Urothelium cell line (cell line): ENCODE results near the gene SEMA4G.
A peak's percentile ranks its signal among the peaks of the same experiment; 100 is the strongest.

ENCODE experiments used
- DNase-seq: peaks from one replicate; pipeline ENCODE4 v3.0.0; 2011; ENCODE audit warnings: low spot score, mixed read lengths
- FAIRE-seq: peaks from 2 replicates; lab custom pipeline; 2011; peaks lifted over from hg19 to GRCh38; lab: Jason Lieb, UNC

SEMA4G gene

GRCh38 chr10:100969187-100970075 is at the start of gene SEMA4G:
Gene SEMA4G (plus strand): TSS chr10:100969504. CDS start chr10:100972913, 3,409 bp downstream.
- DNase-seq (peak; percentile 76), FAIRE-seq (no peak)

DNA sequence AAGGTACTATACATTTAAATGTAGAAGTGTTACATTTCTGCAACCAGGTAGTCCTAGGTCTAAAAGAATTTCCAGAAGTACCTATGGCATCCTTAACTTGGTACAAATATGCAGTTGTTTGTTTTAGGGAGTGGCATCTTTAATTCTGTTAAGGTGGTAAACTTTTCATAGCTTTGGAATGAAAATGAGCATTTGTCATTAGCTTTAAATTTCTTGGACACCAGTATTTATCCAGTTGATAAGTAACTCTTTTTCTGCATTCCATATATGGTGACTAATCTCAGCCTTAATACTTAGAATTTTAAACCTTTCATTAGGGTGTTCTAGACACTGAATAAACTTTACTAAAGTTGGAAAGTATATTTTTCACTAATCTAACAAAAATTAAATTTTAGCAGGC is 45.7 kb upstream of the SEMA4G start:
- FAIRE-seq (no peak), DNase-seq (no peak)

GRCh38 chr10:100927266-100927665 is 42.0 kb upstream of the SEMA4G start:
- FAIRE-seq: no peak
- no peak for DNase-seq

- DNase-seq: no peak
- FAIRE-seq: no peak
Observed at GRCh38 chr10:100928039-100928438, 41.3 kb upstream of the SEMA4G start.

- FAIRE-seq: no peak
- no peak for DNase-seq
Observed at GRCh38 chr10:100930368-100930767, 38.9 kb upstream of the SEMA4G start.

DNA sequence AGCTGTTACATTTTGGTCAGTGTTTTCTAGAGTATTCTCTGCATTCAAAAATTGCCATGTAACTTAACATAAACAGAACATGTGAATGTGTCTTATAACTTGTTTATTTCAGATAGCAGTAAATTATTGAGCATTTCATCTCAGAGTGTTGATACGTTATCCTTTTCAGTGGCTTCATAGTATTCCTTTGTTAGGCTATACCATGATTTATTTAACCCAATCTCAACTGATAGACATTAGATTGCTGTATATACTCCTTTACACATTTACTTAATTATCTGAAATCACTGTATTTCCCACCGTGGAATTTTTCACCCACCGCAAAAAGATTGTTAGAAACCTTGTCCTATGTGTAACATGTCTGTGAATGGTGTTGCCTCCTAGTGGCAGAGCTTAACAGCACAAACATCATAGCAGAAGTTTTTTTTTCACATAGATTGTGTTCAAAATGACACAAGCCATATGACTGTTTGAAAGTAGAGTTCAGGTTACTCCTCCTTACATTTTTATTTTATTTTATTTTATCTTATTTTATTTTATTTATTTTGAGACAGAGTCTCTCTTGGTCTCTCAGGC is 35.1 kb upstream of the SEMA4G start:
- no peak for FAIRE-seq
- DNase-seq: peak; percentile 12

- no peak for FAIRE-seq
- no peak for DNase-seq
Observed at GRCh38 chr10:100939763-100940344, 29.4 kb upstream of the SEMA4G start.

DNA sequence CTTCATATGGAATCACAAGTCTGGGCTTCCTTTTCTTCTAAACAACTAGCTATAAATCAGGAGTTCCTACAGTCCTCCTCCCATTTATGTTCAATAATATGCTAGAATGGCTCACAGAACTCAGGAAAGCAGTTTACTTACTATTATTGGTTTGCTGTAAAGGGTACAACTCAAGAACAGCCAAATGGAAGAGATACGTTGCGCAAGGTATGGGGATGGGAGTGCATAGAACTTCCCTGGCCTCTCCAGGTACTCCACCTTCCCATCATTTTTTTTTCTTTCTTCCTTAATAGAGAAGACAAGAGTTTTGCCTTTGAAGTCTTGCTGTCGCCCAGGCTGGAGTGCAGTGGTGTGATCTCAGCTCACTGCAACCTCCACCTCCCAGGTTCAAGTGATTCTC is 27.1 kb upstream of the SEMA4G start:
- no peak for FAIRE-seq

GRCh38 chr10:100943508-100943907 is 25.8 kb upstream of the SEMA4G start:
- FAIRE-seq: no peak
- DNase-seq: no peak

More for the DNA sequence above, 27.1 kb upstream of the SEMA4G start:
- DNase-seq: no peak

DNA sequence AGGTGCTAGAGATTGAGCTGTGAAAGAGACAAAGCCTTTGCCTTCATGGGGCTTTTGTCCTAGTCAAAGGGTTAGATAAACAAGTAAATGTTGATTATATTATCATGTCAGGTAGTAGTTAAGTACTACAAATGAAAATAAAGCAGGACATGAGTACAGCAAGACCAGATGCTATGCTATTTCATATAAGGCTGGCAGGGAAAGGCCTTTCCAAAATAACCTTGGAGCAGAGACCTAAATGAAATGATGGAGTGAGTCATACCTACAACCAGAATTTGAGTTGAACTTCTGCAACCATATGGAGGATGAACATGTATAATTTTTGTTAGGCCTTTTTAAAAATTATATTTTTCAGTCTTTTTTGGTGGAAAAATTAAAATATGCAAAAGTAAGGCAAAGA is 23.6 kb upstream of the SEMA4G start:
- DNase-seq: no peak
- no peak for FAIRE-seq

- DNase-seq (no peak), FAIRE-seq (no peak)
Observed at GRCh38 chr10:100948916-100949315, 20.4 kb upstream of the SEMA4G start.

DNA sequence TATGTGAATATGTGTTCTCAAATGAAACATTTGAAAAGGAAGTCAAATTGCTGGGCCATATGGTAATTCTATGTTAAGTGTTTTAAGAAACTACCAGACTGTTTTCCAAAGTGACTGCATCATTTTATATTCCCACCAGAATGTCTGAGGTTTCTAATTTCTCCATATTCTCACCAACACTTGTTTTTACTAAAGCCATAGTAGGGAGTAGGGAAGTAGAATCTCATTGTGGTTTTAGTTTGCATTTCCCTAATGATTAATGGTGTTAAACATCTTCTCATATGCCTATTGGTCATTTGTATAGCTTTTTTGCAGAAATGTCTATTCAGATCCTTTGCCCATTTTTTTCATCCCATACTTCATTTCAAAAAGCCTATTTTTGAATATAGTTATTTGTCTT is 9.1 kb upstream of the SEMA4G start:
- no peak for FAIRE-seq
- DNase-seq: no peak

DNA sequence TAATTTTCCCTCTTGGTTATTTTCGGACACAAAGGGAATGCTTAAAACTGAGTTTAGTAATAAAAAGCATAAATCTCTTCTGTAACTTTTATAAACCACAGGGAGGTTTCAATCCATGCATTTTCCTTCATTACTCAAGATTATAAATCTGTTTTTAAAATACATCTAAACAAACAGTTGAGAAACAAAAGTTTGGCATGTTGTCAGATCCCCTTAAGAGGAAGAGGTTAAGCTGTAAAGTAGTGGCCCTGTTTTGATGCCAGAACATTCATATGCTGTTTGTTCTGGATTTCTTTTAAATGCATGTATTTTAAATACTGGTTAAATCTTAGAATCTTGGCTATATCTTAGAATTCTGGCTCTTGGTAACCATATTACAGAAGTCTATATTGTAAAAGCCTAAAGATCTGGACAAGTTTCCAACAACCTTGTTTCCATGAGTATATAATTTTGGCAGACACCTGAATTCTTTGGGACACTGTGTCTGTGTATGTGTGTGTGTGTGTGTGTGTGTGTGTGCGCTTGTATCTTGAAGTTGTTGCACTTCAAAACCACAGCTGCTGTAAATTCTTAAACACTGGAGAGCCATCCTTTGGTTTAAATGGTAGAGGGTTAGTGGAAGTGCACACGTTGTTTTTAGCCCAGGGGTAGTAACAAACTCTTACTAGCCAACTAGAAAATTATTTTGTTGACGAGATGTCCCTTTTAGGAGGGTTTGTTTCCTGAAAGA is 6.8 kb upstream of the SEMA4G start:
- no peak for DNase-seq
- FAIRE-seq: no peak

- FAIRE-seq: no peak
- DNase-seq: no peak
Observed at GRCh38 chr10:100963826-100964225, 5.5 kb upstream of the SEMA4G start.

DNA sequence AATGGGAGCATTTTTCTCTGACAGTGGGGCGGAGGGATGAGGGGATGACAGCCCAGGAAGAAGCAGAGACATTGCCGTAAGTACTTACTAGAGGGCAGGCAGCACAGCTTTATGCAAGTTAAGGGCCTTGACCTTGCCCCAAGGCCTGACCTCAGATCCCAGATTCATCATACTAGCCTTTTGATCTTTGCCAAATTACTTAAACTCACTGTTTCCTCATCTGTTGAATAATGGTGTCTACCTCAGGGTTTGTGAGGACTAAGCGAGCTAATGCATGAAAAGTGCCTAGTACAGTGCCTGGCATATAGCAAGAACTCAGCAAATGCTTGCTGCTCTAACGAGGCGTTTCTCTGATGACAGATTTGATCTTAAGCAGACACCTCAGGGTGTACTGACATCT is 3.5 kb upstream of the SEMA4G start:
- DNase-seq (no peak), FAIRE-seq (no peak)

GRCh38 chr10:100966887-100967286 is 2.4 kb upstream of the SEMA4G start:
- DNase-seq (no peak), FAIRE-seq (no peak)

DNA sequence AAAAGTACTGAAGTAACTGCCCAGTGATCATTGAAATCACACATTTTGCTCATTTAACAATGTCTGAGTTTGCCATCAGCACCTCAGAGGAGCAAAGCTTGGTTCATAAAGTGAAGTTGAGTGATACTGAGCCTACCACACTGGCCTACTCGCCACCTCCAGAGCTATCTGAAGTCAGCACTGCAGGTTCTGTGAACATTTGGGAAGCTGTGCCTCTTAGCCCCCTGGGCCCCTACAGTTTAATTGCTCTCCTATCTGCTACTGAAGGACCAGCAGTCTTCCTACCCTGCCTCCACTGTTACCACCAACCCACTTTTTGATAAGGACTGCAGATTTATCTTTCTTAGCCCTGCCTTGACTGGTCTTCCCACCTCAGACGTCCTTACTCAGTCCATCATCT is 2.0 kb upstream of the SEMA4G start:
- FAIRE-seq: no peak

DNA sequence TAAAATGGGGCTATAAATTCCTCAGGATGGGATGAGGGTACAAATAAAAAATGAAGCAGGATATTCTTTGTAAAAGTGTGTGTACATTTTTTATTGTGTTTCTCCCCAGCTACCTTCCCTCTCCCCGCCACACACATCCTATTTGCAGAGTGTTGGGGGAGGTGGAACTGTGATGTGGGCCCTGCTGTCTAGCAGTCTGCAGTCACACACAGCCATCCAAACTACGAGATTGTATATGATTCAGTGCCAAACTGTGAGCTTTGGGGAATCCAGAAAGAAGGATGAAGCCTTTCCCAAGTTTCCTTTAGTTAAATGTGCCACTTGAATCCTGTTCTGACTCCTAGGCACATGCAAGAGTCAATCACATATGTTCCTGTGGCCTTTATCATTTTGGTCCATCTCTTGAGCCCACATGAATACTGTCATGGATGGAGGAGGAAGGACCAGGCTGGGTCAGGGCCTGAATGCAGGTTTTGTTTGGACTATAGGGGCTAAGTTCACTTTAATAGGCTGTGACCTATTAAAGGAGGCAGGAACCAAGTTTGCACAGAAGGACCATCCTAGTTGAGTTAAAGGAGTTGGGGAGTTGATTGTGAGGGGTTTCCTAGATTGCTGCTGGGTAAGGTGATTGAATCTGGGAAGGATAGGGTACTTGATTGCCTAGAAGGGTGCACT is 1.1 kb upstream of the SEMA4G start:
- no peak for DNase-seq
- no peak for FAIRE-seq

More for the DNA sequence above, 2.0 kb upstream of the SEMA4G start:
- DNase-seq: no peak

DNA sequence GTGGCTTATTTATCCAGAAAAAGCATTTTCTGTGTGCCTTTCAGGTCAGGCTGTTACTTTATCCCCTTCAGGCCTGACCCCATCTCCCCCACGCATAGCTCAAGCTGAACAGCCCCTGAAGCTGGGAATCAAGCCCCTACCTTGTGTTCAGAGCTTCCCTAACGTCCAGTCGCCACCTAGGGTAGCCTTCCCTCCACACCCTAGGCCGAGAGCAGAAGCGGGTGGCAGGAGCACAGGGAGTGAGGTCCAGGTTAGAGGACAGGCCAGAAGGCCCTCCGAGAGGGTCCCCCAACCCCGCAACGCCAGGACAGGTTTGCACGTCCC is 479 bp upstream of the SEMA4G start:
- no peak for FAIRE-seq

GRCh38 chr10:100970076-100970913 is 991 bp downstream of the SEMA4G start:
- no peak for FAIRE-seq
- DNase-seq: peak; percentile 64

More for the DNA sequence above, 479 bp upstream of the SEMA4G start:
- no peak for DNase-seq
